CD4-positive, alpha-beta T cell treated with Interleukin-1 beta for 1 hour (primary cell): ENCODE data around the gene IL17A.

Experiments
- DNase-seq, 2 donors: peaks; one replicate each; pipeline ENCODE4 v3.0.0-alpha.2; 2020 to 2022

The IL17A gene

GRCh38 chr6:52216932-52217575 is 30.9 kb downstream of the IL17A start:
- no peak for DNase-seq

- no peak for DNase-seq
Observed at GRCh38 chr6:52217761-52218160, 31.6 kb downstream of the IL17A start.

- no peak for DNase-seq
Observed at GRCh38 chr6:52221302-52221701, 35.1 kb downstream of the IL17A start.

DNA sequence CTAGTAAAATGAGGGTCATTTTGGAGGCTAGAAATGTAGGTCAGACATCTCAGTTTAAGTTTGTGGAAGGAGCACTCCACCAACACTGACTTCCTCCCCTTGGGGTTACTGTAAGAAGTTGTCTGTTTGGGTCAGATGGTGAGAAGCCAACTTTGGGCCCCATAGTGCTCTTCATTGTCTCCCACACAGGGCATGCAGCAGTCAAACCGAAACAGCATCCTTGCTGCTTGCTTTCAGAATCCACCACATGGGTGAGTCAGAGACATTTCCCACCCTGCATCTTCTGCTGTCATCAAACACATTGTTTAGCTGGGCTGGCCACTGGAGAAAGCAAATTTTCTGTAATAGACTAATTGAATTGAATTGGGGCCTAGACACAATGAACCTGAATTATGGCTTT is 41.3 kb downstream of the IL17A start:
- DNase-seq = no peak

DNA sequence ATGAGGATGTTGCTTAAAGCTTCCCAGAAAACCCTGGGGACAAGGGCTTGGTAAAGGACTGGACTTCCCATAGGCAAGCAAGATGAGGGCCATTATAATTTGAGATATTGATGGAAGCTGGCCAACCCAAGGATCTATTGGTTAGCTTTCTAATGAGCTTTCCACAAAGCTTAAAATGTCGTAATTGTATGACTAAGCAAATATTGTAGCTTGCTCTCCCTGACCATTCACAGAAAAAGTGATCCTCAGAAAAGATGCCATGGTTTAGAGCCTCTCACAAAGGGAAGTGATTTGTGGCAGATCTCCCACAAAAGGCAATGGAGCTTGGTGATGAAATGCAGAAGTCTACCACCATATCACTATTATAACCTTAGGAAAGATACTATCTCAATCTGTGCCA is 44.5 kb downstream of the IL17A start:
- no peak for DNase-seq

GRCh38 chr6:52231406-52232127 is 45.4 kb downstream of the IL17A start:
- DNase-seq = peak in 1 of 2 donors; percentile 7

GRCh38 chr6:52233005-52233404 is 46.8 kb downstream of the IL17A start:
- DNase-seq = no peak

- no peak for DNase-seq
Observed at GRCh38 chr6:52233975-52234823, 48.0 kb downstream of the IL17A start.
